A673 (cell line): ENCODE data around the gene HBE1. TPM values are rescaled to one million over a fixed set of nuclear protein-coding genes. Genes with fewer than 3 reads are reported as not detected.
"Not testable (repeated sequence)": the region's sequence is repeated elsewhere in the genome, so short reads cannot be mapped to it uniquely, and the experiment has no call there.

Source experiments
- BruUV-seq: library from RNA; stranded (reverse); fragments of 400-500 nt; replicated peaks from 2 replicates; lab custom pipeline; 2021; lab: Mats Ljungman, UMichigan
- CTCF ChIA-PET: fragments of 300-600 bp; sonication (Branson Sonifier 250); formaldehyde crosslinking; loops from one replicate; lab custom pipeline; 2022; ENCODE audit warnings: antibody characterized with exemption; lab: Charles Lee
- POLR2A ChIA-PET: fragments of 300-600 bp; sonication (Branson Sonifier 250); formaldehyde crosslinking; loops from one replicate; lab custom pipeline; 2022; ENCODE audit warnings: antibody characterized with exemption; ENCODE audit not compliant: low non-redundant PET; lab: Charles Lee
- DNase-seq: peaks from one replicate; pipeline ENCODE4 v3.0.0-alpha.2; 2015; ENCODE audit warnings: low spot score
- H3K27ac ChIP-seq: fragments of 200-600 bp; sonication (generic); 2 replicates; pipeline ENCODE4 v1.5.1; 2016; ENCODE audit warnings: mixed run types, low read depth, mild to moderate bottlenecking, mixed read lengths, antibody characterized with exemption, low read length; ENCODE audit not compliant: poor library complexity, severe bottlenecking
- H3K27me3 ChIP-seq: fragments of 200-600 bp; sonication (generic); replicated peaks from 2 replicates; pipeline ENCODE4 v1.6.1; 2017; ENCODE audit warnings: mixed run types, low read depth, mild to moderate bottlenecking, mixed read lengths, antibody characterized with exemption, low read length; ENCODE audit not compliant: insufficient read depth, poor library complexity
- H3K36me3 ChIP-seq: fragments of 200-600 bp; sonication (generic); 2 replicates; pipeline ENCODE4 v1.6.1; 2016; ENCODE audit warnings: mixed run types, mild to moderate bottlenecking, mixed read lengths, antibody characterized with exemption, low read length; ENCODE audit not compliant: insufficient read depth, poor library complexity, severe bottlenecking
- H3K4me1 ChIP-seq: fragments of 200-600 bp; sonication (generic); 2 replicates; pipeline ENCODE4 v1.6.1; 2017; ENCODE audit warnings: mixed run types, mild to moderate bottlenecking, mixed read lengths, antibody characterized with exemption, low read length; ENCODE audit not compliant: insufficient read depth, poor library complexity, severe bottlenecking
- H3K4me3 ChIP-seq: fragments of 200-600 bp; sonication (generic); 2 replicates; pipeline ENCODE4 v1.5.1; 2016; ENCODE audit warnings: low read depth, mixed run types, mild to moderate bottlenecking, mixed read lengths, low read length; ENCODE audit not compliant: poor library complexity, severe bottlenecking
- H3K9me3 ChIP-seq: fragments of 200-600 bp; sonication (generic); 2 replicates; pipeline ENCODE4 v1.6.1; 2016; ENCODE audit warnings: mixed run types, low read depth, mild to moderate bottlenecking, mixed read lengths, antibody characterized with exemption, low read length; ENCODE audit not compliant: poor library complexity, severe bottlenecking
- CTCF ChIP-seq: fragments of 300-800, 200-600 bp; sonication (generic); conservative IDR thresholded peaks from 2 replicates; pipeline ENCODE4 v1.5.1; 2017; ENCODE audit warnings: low read depth, mild to moderate bottlenecking, antibody characterized with exemption, low read length, moderate library complexity, mixed read lengths
- EZH2 ChIP-seq: fragments of 200-600 bp; sonication (generic); IDR thresholded peaks from 2 replicates; pipeline ENCODE4 v1.6.1; 2017; ENCODE audit warnings: borderline replicate concordance, low read depth, mild to moderate bottlenecking, mixed read lengths, antibody characterized with exemption, low read length; ENCODE audit not compliant: poor library complexity, severe bottlenecking
- intact Hi-C: fragments of 100-400 bp; cut with micrococcal nuclease; formaldehyde crosslinking; loops from one replicate; pipeline ENCODE4 v1.10.0; 2022; ENCODE audit not compliant: unreplicated experiment
- total RNA-seq: library from RNA; stranded (reverse); gene quantifications from 2 replicates; pipeline ENCODE4 v1.2.3, GENCODE V29; 2021

The HBE1 gene
- total RNA-seq, 1 experiment from 2014 or later = not detected

DNA sequence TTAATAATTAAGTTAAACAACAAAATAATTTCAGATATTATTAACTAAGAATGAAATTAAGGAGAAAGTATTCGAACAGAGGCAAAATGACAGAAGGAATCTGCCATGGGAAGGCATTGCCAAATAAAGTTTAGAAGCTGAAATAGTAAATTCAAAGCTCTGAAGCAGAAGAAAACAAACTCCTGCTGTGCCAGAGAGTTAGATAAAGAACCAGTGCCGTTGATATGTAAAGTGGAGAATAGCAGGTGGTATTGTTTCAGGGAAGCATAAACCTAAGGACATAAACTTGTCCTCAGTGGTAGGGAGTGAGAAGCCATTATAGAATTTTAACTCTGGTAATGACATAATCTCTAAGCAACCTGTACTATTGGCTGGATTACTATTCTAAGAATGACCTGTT is 12.4 kb downstream of the HBE1 start:
- no peaks in the 10 kb centered on the region for H3K27me3 ChIP-seq
- no peaks in the 10 kb centered on the region for H3K9me3 ChIP-seq
- H3K27ac ChIP-seq = no peak overlapping the region
- no peaks in the 10 kb centered on the region for H3K36me3 ChIP-seq
- no peak for TF ChIP-seq EZH2
- no peak for TF ChIP-seq CTCF
- POLR2A ChIA-PET = no interaction called here
- DNase-seq = no peak
- no TSS peak for BruUV-seq
- no peak overlapping the region for H3K4me3 ChIP-seq
- intact Hi-C loops = no loop called here
- H3K4me1 ChIP-seq = no peaks in the 10 kb centered on the region
- CTCF ChIA-PET = no interaction called here

DNA sequence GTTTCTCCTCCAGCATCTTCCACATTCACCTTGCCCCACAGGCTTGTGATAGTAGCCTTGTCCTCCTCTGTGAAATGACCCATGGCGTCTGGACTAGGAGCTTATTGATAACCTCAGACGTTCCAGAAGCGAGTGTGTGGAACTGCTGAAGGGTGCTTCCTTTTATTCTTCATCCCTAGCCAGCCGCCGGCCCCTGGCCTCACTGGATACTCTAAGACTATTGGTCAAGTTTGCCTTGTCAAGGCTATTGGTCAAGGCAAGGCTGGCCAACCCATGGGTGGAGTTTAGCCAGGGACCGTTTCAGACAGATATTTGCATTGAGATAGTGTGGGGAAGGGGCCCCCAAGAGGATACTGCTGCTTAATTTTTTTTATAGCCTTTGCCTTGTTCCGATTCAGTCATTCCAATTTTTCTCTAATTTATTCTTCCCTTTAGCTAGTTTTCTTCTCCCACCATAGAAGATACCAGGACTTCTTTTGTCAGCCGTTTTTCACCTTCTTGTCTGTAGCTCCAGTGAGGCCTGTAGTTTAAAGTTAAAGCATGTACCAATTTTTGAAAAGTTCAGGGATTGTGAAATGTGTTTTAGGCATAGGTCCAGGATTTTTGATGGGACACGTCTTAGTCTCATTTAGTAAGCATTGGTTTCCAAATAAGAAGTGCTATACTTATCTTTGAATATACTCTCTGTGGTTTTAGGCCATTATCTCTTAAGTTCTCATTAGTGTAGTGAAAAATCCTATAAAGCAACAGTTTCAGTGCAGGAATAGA is 14.9 kb downstream of the HBE1 start, which contains the start of gene HBG2:
HBG2 (minus strand) TSS at position 136 of the 768 bp plus-strand sequence; CDS start at position 83, 53 bp downstream.
- CTCF ChIA-PET, H3K36me3 ChIP-seq, intact Hi-C loops, H3K27me3 ChIP-seq, H3K4me3 ChIP-seq, POLR2A ChIA-PET, H3K27ac ChIP-seq, DNase-seq, H3K9me3 ChIP-seq, H3K4me1 ChIP-seq, BruUV-seq: not testable (repeated sequence)

GRCh38 chr11:5254023-5254422 is 15.7 kb downstream of the HBE1 start:
- BruUV-seq, H3K36me3 ChIP-seq, H3K4me1 ChIP-seq, intact Hi-C loops, H3K27me3 ChIP-seq, POLR2A ChIA-PET, H3K9me3 ChIP-seq, H3K27ac ChIP-seq, DNase-seq, CTCF ChIA-PET, H3K4me3 ChIP-seq: not testable (repeated sequence)

- H3K4me3 ChIP-seq, BruUV-seq, H3K27me3 ChIP-seq, POLR2A ChIA-PET, H3K36me3 ChIP-seq, CTCF ChIA-PET, H3K9me3 ChIP-seq, H3K4me1 ChIP-seq, H3K27ac ChIP-seq, intact Hi-C loops, DNase-seq: not testable (repeated sequence)
These were observed 16.3 kb downstream of the HBE1 start for GRCh38 chr11:5253440-5253839.
